IMR-90 (cell line): ENCODE data around the gene ANGEL1.

Source experiments
- BHLHE40 ChIP-seq: fragments of 150-350 bp; IDR thresholded peaks from 2 replicates; pipeline ENCODE4 v1.6.1; 2016; ENCODE audit warnings: mild to moderate bottlenecking, low read depth, low read length
- CTCF ChIP-seq: conservative IDR thresholded peaks from 2 replicates; pipeline ENCODE4 v1.5.1; 2012; ENCODE audit warnings: mild to moderate bottlenecking, low read depth, low read length, improper control_type of control experiment
- FOS ChIP-seq: fragments of 150-350 bp; IDR thresholded peaks from 2 replicates; pipeline ENCODE4 v1.6.1; 2016; ENCODE audit warnings: low read depth, low read length
- MAZ ChIP-seq: IDR thresholded peaks from 2 replicates; pipeline ENCODE4 v1.6.1; 2012; ENCODE audit warnings: low read depth, mild to moderate bottlenecking, low read length, improper control_type of control experiment, moderate library complexity, borderline replicate concordance
- MXI1 ChIP-seq: IDR thresholded peaks from 2 replicates; pipeline ENCODE4 v1.6.1; 2012; ENCODE audit warnings: low read depth, mild to moderate bottlenecking, low read length, moderate library complexity, borderline replicate concordance
- POLR2A ChIP-seq: IDR thresholded peaks from 2 replicates; pipeline ENCODE4 v1.6.1; 2012; ENCODE audit warnings: mild to moderate bottlenecking, low read depth, low read length
- RAD21 ChIP-seq: IDR thresholded peaks from 2 replicates; pipeline ENCODE4 v1.6.1; 2012; ENCODE audit warnings: low read length, improper control_type of control experiment
- RCOR1 ChIP-seq: IDR thresholded peaks from 2 replicates; pipeline ENCODE4 v1.6.1; 2012; ENCODE audit warnings: mild to moderate bottlenecking, low read length, improper control_type of control experiment; ENCODE audit not compliant: insufficient replicate concordance
- RFX5 ChIP-seq: IDR thresholded peaks from 2 replicates; pipeline ENCODE4 v1.8.0; 2012; ENCODE audit warnings: low read depth, mild to moderate bottlenecking, low read length, moderate library complexity
- USF2 ChIP-seq: fragments of 150-350 bp; IDR thresholded peaks from 2 replicates; pipeline ENCODE4 v1.6.1; 2017; ENCODE audit warnings: mild to moderate bottlenecking, antibody characterized with exemption, low read length, low read depth

- no peak for TF ChIP-seq CTCF
- TF ChIP-seq FOS, result no peak
- no peak for TF ChIP-seq USF2
- no peak for TF ChIP-seq POLR2A
- no peak for TF ChIP-seq RAD21
- no peak for TF ChIP-seq BHLHE40
- TF ChIP-seq RCOR1, result no peak
- TF ChIP-seq MXI1, result no peak
- TF ChIP-seq MAZ, result no peak
- no peak for TF ChIP-seq RFX5
These were observed 35.0 kb downstream of the ANGEL1 start for GRCh38 chr14:76777721-76778120.
